G401 (cell line): ENCODE data around the gene NOCT. TPM values are rescaled to one million over a fixed set of nuclear protein-coding genes. Genes with fewer than 3 reads are reported as not detected.

Experiments
- DNase-seq: peaks from one replicate; pipeline ENCODE4 v3.0.0-alpha.2; 2015; ENCODE audit warnings: low spot score
- in situ Hi-C: cut with HindIII; loops from 2 replicates; pipeline ENCODE4 v1.10.0; 2016; ENCODE audit warnings: low sequenced_read_pairs, mixed read lengths
- total RNA-seq: library from RNA; depleted of rRNA; stranded (reverse); fragments of >200 nt; shearing (Covaris generic); gene quantifications from 2 replicates; pipeline ENCODE4 v1.2.3, GENCODE V29; 2014; rRNA removed

NOCT gene
- total RNA-seq, 1 experiment from 2014 or later = 24.3 TPM

GRCh38 chr4:139085141-139085540, 69.6 kb downstream of the NOCT start:
- no peak for DNase-seq
- in situ Hi-C loops = no loop called here

GRCh38 chr4:139092271-139092670, 76.7 kb downstream of the NOCT start:
- in situ Hi-C loops = no loop called here
- DNase-seq = no peak

Other genes starting within 250 kb of the NOCT start
- 18.9 and 36.6 TPM in 2 replicates for gene ELF2, start 161.4 kb downstream of the NOCT start, total RNA-seq